AG04450 (cell line): ENCODE results near the gene PPP2R2C. TPM values are rescaled to one million over a fixed set of nuclear protein-coding genes. Genes with fewer than 3 reads are reported as not detected.

Source experiments
- CTCF ChIA-PET: fragments of 300-600, 350-600 bp; formaldehyde crosslinking; extraction: SDS; loops from one replicate; lab custom pipeline; 2022; ENCODE audit warnings: antibody characterized with exemption, inconsistent platforms; lab: Charles Lee
- POLR2A ChIA-PET: fragments of 350-600 bp; formaldehyde crosslinking; extraction: SDS; loops from one replicate; lab custom pipeline; 2021; ENCODE audit warnings: antibody characterized with exemption, inconsistent platforms; lab: Yijun Ruan, JAX
- DNase-seq: peaks from one replicate; pipeline ENCODE4 v3.0.0-alpha.2; 2011; ENCODE audit warnings: low read depth, low spot score
- H3K27ac ChIP-seq: one replicate; pipeline ENCODE4 v1.5.1; 2012; ENCODE audit warnings: low read depth, low read length, control low read depth
- H3K27me3 ChIP-seq: one replicate; pipeline ENCODE4 v1.6.0; 2012; ENCODE audit warnings: low read length; ENCODE audit not compliant: control insufficient read depth, insufficient read depth
- H3K4me3 ChIP-seq: 2 replicates; pipeline ENCODE4 v1.5.1; 2011; ENCODE audit warnings: mild to moderate bottlenecking, low read depth, low read length, control low read depth
- H3K9me3 ChIP-seq: 2 replicates; pipeline ENCODE4 v1.5.1; 2012; ENCODE audit warnings: low read length; ENCODE audit not compliant: control insufficient read depth, insufficient read depth
- polyA plus RNA-seq: library from polyadenylated mRNA; depleted of rRNA; stranded (reverse); fragments of >200 nt; gene quantifications from 2 replicates; pipeline ENCODE4 v1.2.3, GENCODE V29; 2011
- TF ChIP-seq, protein P1 (sequence below): IDR thresholded peaks from 2 replicates; pipeline ENCODE4 v1.5.1; 2011; ENCODE audit warnings: low read depth, low read length, control low read depth, inconsistent platforms

Gene PPP2R2C
- polyA plus RNA-seq, 1 experiment = 0.07 TPM

- DNase-seq = no peak
- Histone ChIP-seq H3K9me3 (no peaks in the 10 kb centered on the region), H3K27ac (no peak overlapping the region), H3K27me3 (peaks cover 15% of the 10 kb centered on the region), H3K4me3 (no peak overlapping the region)
- ChIA-PET POLR2A (no interaction called here), CTCF (no interaction called here)
- TF ChIP-seq, protein P1, sequence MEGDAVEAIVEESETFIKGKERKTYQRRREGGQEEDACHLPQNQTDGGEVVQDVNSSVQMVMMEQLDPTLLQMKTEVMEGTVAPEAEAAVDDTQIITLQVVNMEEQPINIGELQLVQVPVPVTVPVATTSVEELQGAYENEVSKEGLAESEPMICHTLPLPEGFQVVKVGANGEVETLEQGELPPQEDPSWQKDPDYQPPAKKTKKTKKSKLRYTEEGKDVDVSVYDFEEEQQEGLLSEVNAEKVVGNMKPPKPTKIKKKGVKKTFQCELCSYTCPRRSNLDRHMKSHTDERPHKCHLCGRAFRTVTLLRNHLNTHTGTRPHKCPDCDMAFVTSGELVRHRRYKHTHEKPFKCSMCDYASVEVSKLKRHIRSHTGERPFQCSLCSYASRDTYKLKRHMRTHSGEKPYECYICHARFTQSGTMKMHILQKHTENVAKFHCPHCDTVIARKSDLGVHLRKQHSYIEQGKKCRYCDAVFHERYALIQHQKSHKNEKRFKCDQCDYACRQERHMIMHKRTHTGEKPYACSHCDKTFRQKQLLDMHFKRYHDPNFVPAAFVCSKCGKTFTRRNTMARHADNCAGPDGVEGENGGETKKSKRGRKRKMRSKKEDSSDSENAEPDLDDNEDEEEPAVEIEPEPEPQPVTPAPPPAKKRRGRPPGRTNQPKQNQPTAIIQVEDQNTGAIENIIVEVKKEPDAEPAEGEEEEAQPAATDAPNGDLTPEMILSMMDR = no peak
Observed at GRCh38 chr4:6393544-6394475, 78.6 kb downstream of the PPP2R2C start.

DNA sequence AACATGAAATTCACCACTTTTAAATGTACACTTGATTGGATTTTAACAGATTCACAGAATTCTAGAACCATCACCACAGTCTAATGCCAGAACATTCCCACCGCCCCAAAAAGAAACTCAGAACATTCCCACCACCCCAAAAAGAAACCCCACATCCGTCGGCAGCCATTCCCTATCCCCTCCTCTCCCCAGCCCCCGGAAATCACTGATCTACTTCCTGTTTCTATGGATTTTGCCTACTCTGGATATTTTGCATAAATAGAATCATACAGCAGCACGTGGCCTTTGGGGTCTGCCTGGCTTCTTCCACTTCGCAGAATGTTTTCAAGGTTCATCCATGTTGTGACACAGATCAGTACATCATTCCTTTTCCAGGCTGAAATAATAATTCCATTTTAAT lies 79.3 kb downstream of the PPP2R2C start:
- ChIA-PET CTCF (no interaction called here), POLR2A (no interaction called here)
- no peak for DNase-seq
- Histone ChIP-seq H3K4me3 (no peak overlapping the region), H3K27ac (no peak overlapping the region), H3K9me3 (no peaks in the 10 kb centered on the region), H3K27me3 (peaks cover 17% of the 10 kb centered on the region)
- TF ChIP-seq, protein P1 = no peak

- Histone ChIP-seq H3K27me3 (peaks cover 21% of the 10 kb centered on the region), H3K27ac (no peak overlapping the region), H3K9me3 (no peaks in the 10 kb centered on the region), H3K4me3 (no peak overlapping the region)
- no peak for DNase-seq
- TF ChIP-seq, protein P1 = no peak
- ChIA-PET CTCF (no interaction called here), POLR2A (no interaction called here)
Observed at GRCh38 chr4:6392407-6392806, 80.0 kb downstream of the PPP2R2C start.

- no peak for DNase-seq
- H3K4me3 ChIP-seq = no peak overlapping the region
- TF ChIP-seq, protein P1 = no peak
- CTCF ChIA-PET = no interaction called here
- peaks cover 21% of the 10 kb centered on the region for H3K27me3 ChIP-seq
- POLR2A ChIA-PET = no interaction called here
- H3K27ac ChIP-seq = no peak overlapping the region
- no peaks in the 10 kb centered on the region for H3K9me3 ChIP-seq
Observed at GRCh38 chr4:6391852-6392188, 80.6 kb downstream of the PPP2R2C start.

- ChIA-PET CTCF (no interaction called here), POLR2A (no interaction called here)
- no peak overlapping the region for H3K27ac ChIP-seq
- H3K4me3 ChIP-seq = no peak overlapping the region
- H3K9me3 ChIP-seq = no peaks in the 10 kb centered on the region
- peaks cover 21% of the 10 kb centered on the region for H3K27me3 ChIP-seq
- TF ChIP-seq, protein P1 = no peak
- DNase-seq = no peak
Observed at GRCh38 chr4:6391186-6391851, 81.1 kb downstream of the PPP2R2C start.
